PFSK-1 (cell line): ENCODE data around the gene CAB39L. TPM values are rescaled to one million over a fixed set of nuclear protein-coding genes. Genes with fewer than 3 reads are reported as not detected.

Experiments used
- FOXP2 ChIP-seq: optimal IDR thresholded peaks from 2 replicates; pipeline ENCODE3; 2011; ENCODE audit warnings: borderline replicate concordance, control low read depth, inconsistent platforms; ENCODE audit not compliant: insufficient read depth; ENCODE audit errors: extremely low read length, extremely low read depth
- POLR2AphosphoS5 ChIP-seq: IDR thresholded peaks from 2 replicates; pipeline ENCODE4 v1.6.1; 2012; ENCODE audit warnings: low read depth, mild to moderate bottlenecking, control low read depth, low read length, moderate library complexity
- SIN3A ChIP-seq: IDR thresholded peaks from 2 replicates; pipeline ENCODE4 v1.6.1; 2012; ENCODE audit warnings: mild to moderate bottlenecking, low read length, moderate library complexity, borderline replicate concordance; ENCODE audit not compliant: insufficient read depth
- TAF1 ChIP-seq: IDR thresholded peaks from 2 replicates; pipeline ENCODE4 v1.6.1; 2012; ENCODE audit warnings: low read length, control low read depth, borderline replicate concordance; ENCODE audit not compliant: insufficient read depth
- polyA plus RNA-seq: library from polyadenylated mRNA; unstranded; fragments of >200 nt; gene quantifications from one replicate; pipeline ENCODE4 v1.2.1, GENCODE V29; 2012; ENCODE audit warnings: low read depth, missing spikeins; ENCODE audit not compliant: insufficient read length
- TF ChIP-seq, protein P1 (sequence below), 2 experiments: IDR thresholded peaks; 2 replicates each; pipeline versions ENCODE4 v1.6.1 to v1.8.0; 2011 to 2012; ENCODE audit warnings: low read depth in 2 of 2, low read length in 2 of 2, control low read depth in 1 of 2, inconsistent platforms in 1 of 2, mild to moderate bottlenecking in 1 of 2, moderate library complexity in 1 of 2; ENCODE audit not compliant: insufficient read depth in 1 of 2

CAB39L gene
- polyA plus RNA-seq = 3.5 TPM

DNA sequence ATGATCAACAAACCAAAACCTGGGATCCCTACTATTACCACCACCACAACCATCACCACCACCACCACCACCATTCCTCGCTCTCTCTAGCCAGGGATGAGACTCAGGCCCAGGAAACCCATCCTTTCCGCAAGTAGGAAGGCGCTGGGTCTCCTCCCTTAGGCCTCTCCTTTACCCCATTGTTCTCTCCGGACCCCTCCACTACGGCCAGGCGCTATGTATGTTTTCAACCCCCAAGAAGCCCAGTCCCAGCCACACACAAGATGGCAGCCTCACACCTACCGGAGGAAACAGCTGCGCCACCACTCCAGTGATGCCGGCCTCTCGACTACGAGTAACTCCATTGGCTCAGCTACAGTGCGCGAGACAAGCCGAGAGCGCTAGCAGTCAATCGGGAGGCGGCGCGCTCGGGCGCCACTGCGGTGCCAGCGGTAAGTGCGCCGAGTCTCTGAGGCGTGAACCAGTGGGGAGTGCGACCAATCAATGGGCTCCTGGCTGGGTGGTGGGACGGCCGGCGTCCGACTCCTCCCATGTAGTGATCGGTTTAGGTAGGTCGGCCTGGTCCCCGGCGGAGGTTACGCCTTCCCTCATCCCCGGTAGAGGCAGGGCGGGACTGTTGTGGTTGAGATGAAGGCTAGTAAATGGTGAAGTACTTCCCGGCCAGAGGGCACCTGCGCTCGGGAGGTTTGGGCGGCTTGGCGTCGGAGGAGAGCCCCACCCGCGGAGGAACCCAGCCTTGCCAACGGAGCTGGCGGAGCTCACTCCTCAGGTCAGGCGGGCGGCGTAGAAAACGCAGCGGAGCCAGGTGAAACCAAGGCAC is at the start of gene CAB39L, which contains the start of gene SETDB2:
TSS of gene CAB39L (minus strand) at position 361 of the 820 bp plus-strand sequence. CDS start 61,154 bp downstream, outside the sequence.
TSS of gene SETDB2 (plus strand) at position 571 of the 820 bp plus-strand sequence. CDS start 7,620 bp downstream, outside the sequence.
- TF ChIP-seq, protein P1, sequence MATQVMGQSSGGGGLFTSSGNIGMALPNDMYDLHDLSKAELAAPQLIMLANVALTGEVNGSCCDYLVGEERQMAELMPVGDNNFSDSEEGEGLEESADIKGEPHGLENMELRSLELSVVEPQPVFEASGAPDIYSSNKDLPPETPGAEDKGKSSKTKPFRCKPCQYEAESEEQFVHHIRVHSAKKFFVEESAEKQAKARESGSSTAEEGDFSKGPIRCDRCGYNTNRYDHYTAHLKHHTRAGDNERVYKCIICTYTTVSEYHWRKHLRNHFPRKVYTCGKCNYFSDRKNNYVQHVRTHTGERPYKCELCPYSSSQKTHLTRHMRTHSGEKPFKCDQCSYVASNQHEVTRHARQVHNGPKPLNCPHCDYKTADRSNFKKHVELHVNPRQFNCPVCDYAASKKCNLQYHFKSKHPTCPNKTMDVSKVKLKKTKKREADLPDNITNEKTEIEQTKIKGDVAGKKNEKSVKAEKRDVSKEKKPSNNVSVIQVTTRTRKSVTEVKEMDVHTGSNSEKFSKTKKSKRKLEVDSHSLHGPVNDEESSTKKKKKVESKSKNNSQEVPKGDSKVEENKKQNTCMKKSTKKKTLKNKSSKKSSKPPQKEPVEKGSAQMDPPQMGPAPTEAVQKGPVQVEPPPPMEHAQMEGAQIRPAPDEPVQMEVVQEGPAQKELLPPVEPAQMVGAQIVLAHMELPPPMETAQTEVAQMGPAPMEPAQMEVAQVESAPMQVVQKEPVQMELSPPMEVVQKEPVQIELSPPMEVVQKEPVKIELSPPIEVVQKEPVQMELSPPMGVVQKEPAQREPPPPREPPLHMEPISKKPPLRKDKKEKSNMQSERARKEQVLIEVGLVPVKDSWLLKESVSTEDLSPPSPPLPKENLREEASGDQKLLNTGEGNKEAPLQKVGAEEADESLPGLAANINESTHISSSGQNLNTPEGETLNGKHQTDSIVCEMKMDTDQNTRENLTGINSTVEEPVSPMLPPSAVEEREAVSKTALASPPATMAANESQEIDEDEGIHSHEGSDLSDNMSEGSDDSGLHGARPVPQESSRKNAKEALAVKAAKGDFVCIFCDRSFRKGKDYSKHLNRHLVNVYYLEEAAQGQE (IDR thresholded peaks at IDR 0.05; ENCODE audit: insufficient read depth in 1 of 2, low read depth in 2 of 2, low read length in 2 of 2) = no peak
- TF ChIP-seq POLR2AphosphoS5 (peak; percentile 49; the same call in 1 of the 2 replicates), SIN3A (no peak), TAF1 (peak; percentile 9; the same call in 1 of the 2 replicates), FOXP2 (peak; percentile 37)

DNA sequence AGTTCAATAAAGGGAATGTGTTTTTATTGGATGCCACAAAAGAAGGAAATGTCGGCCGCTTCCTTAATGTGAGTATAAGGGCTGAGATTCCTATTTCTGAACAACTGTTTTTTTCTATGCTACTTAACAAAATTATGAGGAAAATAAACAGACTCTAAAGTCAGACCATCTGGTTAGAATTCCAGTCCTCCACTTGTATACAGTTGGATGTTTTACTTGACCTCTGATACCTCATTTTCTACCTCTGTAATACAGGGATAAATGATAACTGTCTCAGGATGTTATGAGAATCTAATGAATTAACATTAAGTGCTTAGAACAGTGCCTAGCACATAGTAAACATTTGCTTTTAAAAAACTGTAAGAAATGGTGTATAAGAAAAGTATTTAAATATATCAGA is 44.7 kb upstream of the CAB39L start:
- TF ChIP-seq TAF1 (no peak), POLR2AphosphoS5 (no peak), FOXP2 (no peak), SIN3A (no peak)
- TF ChIP-seq, protein P1 (IDR thresholded peaks at IDR 0.05; ENCODE audit: insufficient read depth in 1 of 2, low read depth in 2 of 2, low read length in 2 of 2) = no peak

DNA sequence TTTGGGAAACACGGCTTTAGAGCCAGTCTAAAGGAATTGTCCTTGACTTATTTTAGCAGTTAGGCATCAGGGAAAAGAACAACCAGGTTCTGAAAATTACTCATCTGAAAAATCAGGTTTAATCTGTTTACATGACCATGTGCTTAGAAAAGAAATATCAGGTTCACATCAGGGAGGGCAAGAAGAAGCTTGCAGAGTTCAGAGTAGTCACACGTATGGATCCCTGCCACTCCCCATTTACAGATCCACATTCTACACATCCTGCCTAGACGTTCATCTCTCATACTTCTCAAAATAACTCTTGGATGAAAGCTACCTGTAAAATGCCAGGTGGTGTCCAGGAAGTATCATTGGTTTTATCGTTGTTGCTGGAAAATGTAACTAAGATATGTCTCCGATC is 37.9 kb upstream of the CAB39L start:
- no peak for TF ChIP-seq TAF1
- no peak for TF ChIP-seq SIN3A
- TF ChIP-seq, protein P1 (IDR thresholded peaks at IDR 0.05; ENCODE audit: insufficient read depth in 1 of 2, low read depth in 2 of 2, low read length in 2 of 2) = no peak
- TF ChIP-seq FOXP2 = no peak
- TF ChIP-seq POLR2AphosphoS5 = no peak

DNA sequence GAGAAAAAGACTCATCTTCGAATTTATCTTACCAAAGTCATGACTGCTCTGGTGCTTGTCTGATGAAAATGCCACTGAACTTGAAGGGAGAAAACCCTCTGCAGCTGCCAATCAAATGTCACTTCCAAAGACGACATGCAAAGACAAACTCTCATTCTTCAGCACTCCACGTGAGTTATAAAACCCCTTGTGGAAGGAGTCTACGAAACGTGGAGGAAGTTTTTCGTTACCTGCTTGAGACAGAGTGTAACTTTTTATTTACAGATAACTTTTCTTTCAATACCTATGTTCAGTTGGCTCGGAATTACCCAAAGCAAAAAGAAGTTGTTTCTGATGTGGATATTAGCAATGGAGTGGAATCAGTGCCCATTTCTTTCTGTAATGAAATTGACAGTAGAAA is 32.7 kb upstream of the CAB39L start:
- TF ChIP-seq FOXP2 (no peak), POLR2AphosphoS5 (no peak), TAF1 (no peak), SIN3A (no peak)
- TF ChIP-seq, protein P1 (IDR thresholded peaks at IDR 0.05; ENCODE audit: insufficient read depth in 1 of 2, low read depth in 2 of 2, low read length in 2 of 2) = no peak
